Colonic mucosa (tissue), 4 donors: Measurements from ENCODE around the gene PKNOX2. TPM values are rescaled to one million over a fixed set of nuclear protein-coding genes. Genes with fewer than 3 reads are reported as not detected.

Experiments used
- DNase-seq: peaks from one replicate; pipeline ENCODE4 v3.0.0-alpha.2; 2020
- H3K27ac ChIP-seq: fragments of 200-600 bp; one replicate; pipeline ENCODE4 v1.8.0; 2021
- H3K27me3 ChIP-seq: fragments of 200-600 bp; one replicate; pipeline ENCODE4 v1.8.0; 2021
- H3K36me3 ChIP-seq: fragments of 200-600 bp; one replicate; pipeline ENCODE4 v1.8.0; 2021
- H3K4me1 ChIP-seq: fragments of 200-600 bp; one replicate; pipeline ENCODE4 v1.8.0; 2021; ENCODE audit warnings: mild to moderate bottlenecking
- H3K4me3 ChIP-seq: fragments of 200-600 bp; one replicate; pipeline ENCODE4 v1.8.0; 2021
- H3K9ac ChIP-seq, 2 donors: one replicate each; pipeline ENCODE4 v1.7.0; 2013; ENCODE audit warnings: control low read depth in 2 of 2, low read depth in 2 of 2, low read length in 2 of 2
- H3K9me3 ChIP-seq: fragments of 200-600 bp; one replicate; pipeline ENCODE4 v1.8.0; 2021
- intact Hi-C: fragments of 100-400 bp; cut with DNase I; formaldehyde crosslinking; loops from one replicate; pipeline ENCODE4 v1.14.1; 2022
- total RNA-seq, 2 donors: library from RNA; stranded (reverse); fragmentation: NEBNext Ultra II Directional in 1 of 2; extraction: Animal tissue kit (Norgen Biotek cat#: 25700) in 1 of 2; gene quantifications; one replicate each; pipeline ENCODE4 v1.2.1, GENCODE V29; 2021
- TF ChIP-seq, protein P1 (sequence below): fragments of 200-600 bp; IDR thresholded peaks from one replicate; pipeline ENCODE4 v1.8.0; 2022; ENCODE audit warnings: antibody characterized with exemption, mild to moderate bottlenecking
- donor health status: healthy.
- donor health status: DM: no; HTN: no; CAD: no.
- donor health status: DM: no; HTN: no; CAD: no.

Gene PKNOX2
- total RNA-seq, 2 donors from 2014 or later, result 0.52 to 1.3 TPM

- intact Hi-C loops, result no loop called here
- TF ChIP-seq, protein P1, sequence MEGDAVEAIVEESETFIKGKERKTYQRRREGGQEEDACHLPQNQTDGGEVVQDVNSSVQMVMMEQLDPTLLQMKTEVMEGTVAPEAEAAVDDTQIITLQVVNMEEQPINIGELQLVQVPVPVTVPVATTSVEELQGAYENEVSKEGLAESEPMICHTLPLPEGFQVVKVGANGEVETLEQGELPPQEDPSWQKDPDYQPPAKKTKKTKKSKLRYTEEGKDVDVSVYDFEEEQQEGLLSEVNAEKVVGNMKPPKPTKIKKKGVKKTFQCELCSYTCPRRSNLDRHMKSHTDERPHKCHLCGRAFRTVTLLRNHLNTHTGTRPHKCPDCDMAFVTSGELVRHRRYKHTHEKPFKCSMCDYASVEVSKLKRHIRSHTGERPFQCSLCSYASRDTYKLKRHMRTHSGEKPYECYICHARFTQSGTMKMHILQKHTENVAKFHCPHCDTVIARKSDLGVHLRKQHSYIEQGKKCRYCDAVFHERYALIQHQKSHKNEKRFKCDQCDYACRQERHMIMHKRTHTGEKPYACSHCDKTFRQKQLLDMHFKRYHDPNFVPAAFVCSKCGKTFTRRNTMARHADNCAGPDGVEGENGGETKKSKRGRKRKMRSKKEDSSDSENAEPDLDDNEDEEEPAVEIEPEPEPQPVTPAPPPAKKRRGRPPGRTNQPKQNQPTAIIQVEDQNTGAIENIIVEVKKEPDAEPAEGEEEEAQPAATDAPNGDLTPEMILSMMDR, result no peak
- H3K9ac ChIP-seq, result no peak overlapping the region
- no peak overlapping the region for H3K4me3 ChIP-seq
- H3K36me3 ChIP-seq, result no peaks in the 10 kb centered on the region
- no peaks in the 10 kb centered on the region for H3K9me3 ChIP-seq
- DNase-seq, result no peak
- no peaks in the 10 kb centered on the region for H3K27me3 ChIP-seq
- no peaks in the 10 kb centered on the region for H3K4me1 ChIP-seq
- no peak overlapping the region for H3K27ac ChIP-seq
These were observed 28.8 kb downstream of the PKNOX2 start for GRCh38 chr11:125193416-125193726.

DNA sequence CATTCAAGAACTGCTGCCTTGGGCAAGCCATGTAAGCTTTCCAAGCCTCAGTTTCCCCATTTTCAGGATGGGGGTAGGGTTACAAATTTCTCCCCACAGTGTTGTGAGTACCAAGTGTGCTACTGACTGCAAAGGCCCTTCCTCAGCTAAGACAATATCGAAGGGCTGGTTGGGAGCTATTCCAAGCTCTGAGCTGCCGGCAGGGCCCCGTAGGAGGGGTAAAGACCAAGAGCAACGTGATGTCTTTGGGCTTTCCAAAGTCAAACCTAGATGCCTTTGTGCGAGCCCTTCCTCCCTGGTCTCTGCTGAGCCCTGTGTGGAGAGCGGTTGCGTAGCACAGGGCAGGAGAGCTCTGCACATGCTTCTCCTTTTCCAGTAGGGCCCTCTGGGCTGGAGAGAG is 29.3 kb downstream of the PKNOX2 start:
- no peak overlapping the region for H3K9ac ChIP-seq
- no peak overlapping the region for H3K27ac ChIP-seq
- no peaks in the 10 kb centered on the region for H3K27me3 ChIP-seq
- DNase-seq, result no peak
- H3K9me3 ChIP-seq, result no peaks in the 10 kb centered on the region
- H3K4me3 ChIP-seq, result no peak overlapping the region
- TF ChIP-seq, protein P1, result no peak
- H3K4me1 ChIP-seq, result no peaks in the 10 kb centered on the region
- intact Hi-C loops, result no loop called here
- H3K36me3 ChIP-seq, result no peaks in the 10 kb centered on the region

GRCh38 chr11:125199915-125200314 is 35.4 kb downstream of the PKNOX2 start:
- Histone ChIP-seq H3K9ac (no peak overlapping the region), H3K9me3 (no peaks in the 10 kb centered on the region), H3K27me3 (no peaks in the 10 kb centered on the region), H3K4me3 (no peak overlapping the region), H3K36me3 (no peaks in the 10 kb centered on the region), H3K27ac (no peak overlapping the region), H3K4me1 (no peaks in the 10 kb centered on the region)
- TF ChIP-seq, protein P1, result no peak
- intact Hi-C loops, result no loop called here
- DNase-seq, result no peak

DNA sequence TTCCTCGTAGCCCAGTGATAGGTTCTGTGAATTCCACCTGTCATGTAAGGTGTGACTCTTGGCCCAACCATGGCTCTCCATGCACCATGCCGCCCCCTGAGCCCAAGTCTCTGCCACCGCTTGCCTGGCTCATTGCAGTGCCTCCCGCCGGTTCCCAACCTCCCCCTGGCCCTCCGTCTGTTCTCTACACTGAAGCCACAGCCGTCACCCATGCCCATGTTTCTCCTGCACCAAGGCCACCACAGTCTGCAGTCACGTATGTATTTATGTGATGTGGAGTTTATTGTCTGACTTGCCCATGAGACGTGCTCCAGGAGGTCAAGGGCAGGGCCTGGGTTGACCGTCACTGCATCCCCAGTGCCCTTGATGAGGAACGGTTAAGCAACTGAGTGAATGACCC is 35.9 kb downstream of the PKNOX2 start:
- H3K27me3 ChIP-seq, result no peaks in the 10 kb centered on the region
- H3K9ac ChIP-seq, result no peak overlapping the region
- TF ChIP-seq, protein P1, result no peak
- no peaks in the 10 kb centered on the region for H3K9me3 ChIP-seq
- no peaks in the 10 kb centered on the region for H3K4me1 ChIP-seq
- no peak overlapping the region for H3K4me3 ChIP-seq
- H3K36me3 ChIP-seq, result no peaks in the 10 kb centered on the region
- H3K27ac ChIP-seq, result no peak overlapping the region
- DNase-seq, result no peak
- intact Hi-C loops, result no loop called here

GRCh38 chr11:125201525-125202141 is 37.1 kb downstream of the PKNOX2 start:
- no peak overlapping the region for H3K9ac ChIP-seq
- DNase-seq, result no peak
- H3K27ac ChIP-seq, result no peak overlapping the region
- H3K36me3 ChIP-seq, result no peaks in the 10 kb centered on the region
- no peaks in the 10 kb centered on the region for H3K27me3 ChIP-seq
- intact Hi-C loops, result no loop called here
- no peaks in the 10 kb centered on the region for H3K4me1 ChIP-seq
- H3K9me3 ChIP-seq, result no peaks in the 10 kb centered on the region
- H3K4me3 ChIP-seq, result no peak overlapping the region
- TF ChIP-seq, protein P1, result no peak
